Retinal pigment epithelial cell (primary cell): ENCODE data around the gene TBXAS1.

Experiments
- DNase-seq: peaks from one replicate; pipeline ENCODE4 v3.0.0-alpha.2; 2010; ENCODE audit warnings: low read depth
- H3K4me3 ChIP-seq: 2 replicates; pipeline ENCODE4 v1.5.1; 2011; ENCODE audit warnings: mild to moderate bottlenecking, low read length, control low read depth, moderate library complexity
- TF ChIP-seq, protein P1 (sequence below): conservative IDR thresholded peaks from 2 replicates; pipeline ENCODE4 v1.5.1; 2011; ENCODE audit warnings: low read depth, low read length, control low read depth, inconsistent platforms

Gene TBXAS1

DNA sequence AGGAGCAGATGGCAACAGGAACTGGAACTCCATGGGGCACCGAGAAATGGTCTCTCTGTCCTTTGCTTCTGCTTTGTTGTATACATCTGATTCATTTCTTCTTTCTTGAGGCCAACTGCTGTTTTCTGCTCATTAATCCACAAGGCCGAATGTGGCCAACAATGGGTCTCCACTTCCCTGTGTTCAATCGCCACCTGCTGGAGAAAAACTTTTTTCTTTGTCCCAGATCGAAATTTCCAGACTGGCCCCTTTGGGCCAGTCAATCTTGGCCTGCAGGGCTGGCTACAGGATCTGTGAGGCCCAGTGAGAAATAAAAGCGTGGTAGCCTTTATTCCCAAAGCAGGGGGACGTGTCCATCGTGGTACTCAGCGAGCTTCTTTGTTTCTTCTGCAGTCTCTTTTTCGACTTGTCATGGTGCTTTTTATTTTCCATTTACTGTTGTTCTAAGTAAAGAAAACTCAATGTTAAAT lies 174.9 kb downstream of the TBXAS1 start:
- TF ChIP-seq, protein P1, sequence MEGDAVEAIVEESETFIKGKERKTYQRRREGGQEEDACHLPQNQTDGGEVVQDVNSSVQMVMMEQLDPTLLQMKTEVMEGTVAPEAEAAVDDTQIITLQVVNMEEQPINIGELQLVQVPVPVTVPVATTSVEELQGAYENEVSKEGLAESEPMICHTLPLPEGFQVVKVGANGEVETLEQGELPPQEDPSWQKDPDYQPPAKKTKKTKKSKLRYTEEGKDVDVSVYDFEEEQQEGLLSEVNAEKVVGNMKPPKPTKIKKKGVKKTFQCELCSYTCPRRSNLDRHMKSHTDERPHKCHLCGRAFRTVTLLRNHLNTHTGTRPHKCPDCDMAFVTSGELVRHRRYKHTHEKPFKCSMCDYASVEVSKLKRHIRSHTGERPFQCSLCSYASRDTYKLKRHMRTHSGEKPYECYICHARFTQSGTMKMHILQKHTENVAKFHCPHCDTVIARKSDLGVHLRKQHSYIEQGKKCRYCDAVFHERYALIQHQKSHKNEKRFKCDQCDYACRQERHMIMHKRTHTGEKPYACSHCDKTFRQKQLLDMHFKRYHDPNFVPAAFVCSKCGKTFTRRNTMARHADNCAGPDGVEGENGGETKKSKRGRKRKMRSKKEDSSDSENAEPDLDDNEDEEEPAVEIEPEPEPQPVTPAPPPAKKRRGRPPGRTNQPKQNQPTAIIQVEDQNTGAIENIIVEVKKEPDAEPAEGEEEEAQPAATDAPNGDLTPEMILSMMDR = peak; percentile 62
- no peak overlapping the region for H3K4me3 ChIP-seq
- DNase-seq = peak; percentile 18

DNA sequence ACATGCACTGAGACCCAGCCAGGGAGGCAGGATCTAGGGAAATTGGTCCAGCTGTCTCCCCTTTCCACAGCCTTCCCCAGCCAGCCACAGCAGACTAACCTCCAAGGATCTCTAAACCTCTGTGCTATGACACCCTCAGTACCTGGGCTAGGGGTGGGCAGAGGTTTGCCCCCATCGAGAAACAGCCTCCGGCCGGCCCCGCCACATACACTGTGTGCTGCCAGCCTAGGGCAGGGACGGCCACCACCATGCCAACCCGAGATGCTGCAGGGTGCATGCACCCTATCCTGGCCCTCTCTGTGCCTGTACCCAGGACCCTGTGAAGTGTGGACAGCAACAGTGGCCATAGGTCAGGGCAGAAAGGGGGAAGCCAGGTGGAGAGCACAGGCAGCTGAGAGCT lies 175.6 kb downstream of the TBXAS1 start:
- DNase-seq = no peak
- H3K4me3 ChIP-seq = no peak overlapping the region
- TF ChIP-seq, protein P1 = no peak

DNA sequence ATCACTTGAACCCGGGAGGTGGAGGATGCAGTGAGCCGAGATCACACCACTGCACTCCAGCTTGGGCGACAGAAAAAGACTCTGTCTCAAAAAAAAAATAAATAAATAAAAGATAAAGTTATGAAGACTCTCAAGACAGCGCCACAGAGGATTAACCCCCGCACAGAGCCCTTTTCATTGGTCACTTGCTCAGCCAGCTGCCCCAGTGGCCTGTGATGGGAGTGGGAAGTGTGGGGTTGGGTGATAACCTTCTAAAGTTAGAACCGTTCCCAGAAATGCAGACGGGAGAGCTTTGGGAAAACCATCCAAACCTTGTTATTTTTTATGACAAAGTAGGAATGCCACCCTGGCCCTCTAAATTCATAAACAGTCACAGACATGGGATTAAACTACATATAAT lies 176.3 kb downstream of the TBXAS1 start:
- DNase-seq = no peak
- no peak overlapping the region for H3K4me3 ChIP-seq
- TF ChIP-seq, protein P1 = no peak

DNA sequence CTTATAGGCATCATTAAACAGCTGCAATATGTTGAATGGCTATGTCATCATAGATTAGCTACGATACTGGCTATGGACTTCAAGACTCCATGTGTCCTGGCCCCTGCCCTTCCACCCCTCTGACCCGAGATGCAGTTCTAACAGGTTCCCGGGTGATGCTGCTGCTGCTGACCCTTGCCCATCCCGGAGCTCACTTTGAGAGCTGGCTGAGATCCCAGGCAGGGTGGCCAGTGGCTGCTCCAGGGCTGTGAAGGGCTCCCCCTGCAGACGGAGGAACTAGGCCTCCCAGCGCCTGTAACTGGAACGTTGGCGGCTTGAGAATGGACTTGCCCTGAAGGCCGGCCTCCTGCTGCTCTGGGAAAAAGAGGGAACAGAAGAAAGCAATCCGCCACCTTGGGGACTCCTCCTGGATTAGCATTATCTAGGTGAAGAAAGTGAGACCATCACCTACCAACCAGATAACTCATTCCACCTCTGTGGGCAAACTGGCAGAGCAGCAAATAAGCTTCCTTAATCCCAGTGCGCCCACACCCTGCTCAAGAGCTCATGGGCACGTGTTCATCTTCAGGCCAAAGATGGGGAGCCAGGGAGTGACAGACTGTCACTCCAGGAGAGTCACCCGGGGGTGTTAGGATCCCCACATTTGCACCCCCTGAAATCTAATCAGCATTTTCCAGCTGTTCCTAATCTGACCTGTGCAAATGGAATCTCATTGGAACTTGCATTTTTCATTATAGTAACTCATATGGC lies 176.9 kb downstream of the TBXAS1 start:
- DNase-seq = no peak
- TF ChIP-seq, protein P1 = peak; percentile 57
- no peak overlapping the region for H3K4me3 ChIP-seq

DNA sequence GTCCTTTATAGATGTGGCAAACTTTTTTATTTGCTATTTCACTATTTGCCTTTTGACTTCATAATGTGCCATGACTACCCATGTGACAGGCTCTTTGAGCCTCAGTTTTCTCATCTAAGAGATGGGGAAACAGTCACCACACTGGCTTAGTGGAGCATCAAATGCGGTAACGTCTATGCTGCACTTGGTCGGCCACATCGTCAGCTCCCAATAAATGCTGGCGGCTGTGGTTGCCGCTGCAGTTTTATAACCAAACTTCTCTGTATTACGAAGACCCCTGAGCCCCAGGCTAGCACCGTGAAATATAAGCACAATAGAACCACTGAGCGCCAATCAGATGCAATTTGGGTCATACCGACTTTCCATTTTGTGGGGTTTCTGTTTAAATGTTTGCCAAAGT lies 177.5 kb downstream of the TBXAS1 start:
- TF ChIP-seq, protein P1 = no peak
- DNase-seq = no peak
- no peak overlapping the region for H3K4me3 ChIP-seq

DNA sequence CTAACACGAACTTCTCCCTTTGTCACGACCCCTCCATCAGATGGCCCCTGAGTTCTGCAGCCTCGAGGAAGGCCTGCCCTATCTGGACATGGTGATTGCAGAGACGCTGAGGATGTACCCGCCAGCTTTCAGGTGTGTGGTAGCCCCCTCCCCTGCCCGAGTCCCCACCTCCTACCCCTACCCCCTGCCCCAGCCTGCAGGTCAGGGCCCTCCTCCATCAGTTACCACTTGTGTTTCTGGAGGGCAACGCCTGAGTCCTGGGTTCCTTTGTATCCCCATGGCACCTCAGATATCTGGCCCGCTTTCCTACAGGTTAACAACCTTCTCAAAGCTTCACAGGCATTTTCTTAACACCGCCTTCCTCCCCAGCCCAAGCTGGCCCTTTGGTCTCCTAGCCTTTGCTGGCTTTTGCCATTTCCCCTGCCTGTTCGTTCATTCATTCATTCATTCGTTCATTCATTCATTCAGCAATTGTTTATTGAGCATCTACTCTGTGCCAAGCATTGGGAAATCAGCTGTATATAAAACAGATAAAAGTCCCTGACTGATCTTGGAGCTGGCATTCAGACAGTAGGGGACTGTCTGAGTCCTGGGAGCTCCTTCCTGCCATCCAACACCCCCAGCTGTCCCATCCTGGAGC lies 178.1 kb downstream of the TBXAS1 start:
- H3K4me3 ChIP-seq = no peak overlapping the region
- DNase-seq = no peak
- TF ChIP-seq, protein P1 = no peak
